ENCODE results near the gene CRYBG3. TPM values are rescaled to one million over a fixed set of nuclear protein-coding genes. Genes with fewer than 3 reads are reported as not detected.

Gene CRYBG3
- total RNA-seq, 1 donor from 2014 or later, result 18.6 TPM

DNA sequence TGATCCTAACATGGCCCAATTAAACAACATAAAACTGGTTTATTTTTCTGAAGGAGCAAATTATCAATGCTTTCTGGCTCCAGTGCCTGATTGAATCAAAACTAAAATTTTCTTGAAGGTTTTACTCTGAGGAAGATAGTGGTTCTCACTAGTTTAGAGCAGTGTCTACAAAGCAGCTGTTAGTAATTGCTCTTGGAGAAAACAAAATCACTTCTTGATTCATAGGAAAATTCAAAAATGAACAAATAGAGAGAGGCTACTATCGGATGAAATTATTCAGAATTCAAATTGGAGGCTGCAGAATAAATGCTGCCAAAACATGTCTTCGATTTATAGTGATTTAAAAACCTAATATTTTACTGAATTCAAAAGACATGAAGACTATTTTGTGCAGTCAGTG is 165.5 kb downstream of the CRYBG3 start:
- DNase-seq (no peak), ATAC-seq (ENCODE audit: poor library complexity) (no peak)
- intact Hi-C loops (cut with DNase I), result no loop called here

- ATAC-seq (ENCODE audit: poor library complexity) (no peak), DNase-seq (no peak)
- intact Hi-C loops (cut with DNase I), result no loop called here
These were observed 167.2 kb downstream of the CRYBG3 start for GRCh38 chr3:97988784-97989568.

DNA sequence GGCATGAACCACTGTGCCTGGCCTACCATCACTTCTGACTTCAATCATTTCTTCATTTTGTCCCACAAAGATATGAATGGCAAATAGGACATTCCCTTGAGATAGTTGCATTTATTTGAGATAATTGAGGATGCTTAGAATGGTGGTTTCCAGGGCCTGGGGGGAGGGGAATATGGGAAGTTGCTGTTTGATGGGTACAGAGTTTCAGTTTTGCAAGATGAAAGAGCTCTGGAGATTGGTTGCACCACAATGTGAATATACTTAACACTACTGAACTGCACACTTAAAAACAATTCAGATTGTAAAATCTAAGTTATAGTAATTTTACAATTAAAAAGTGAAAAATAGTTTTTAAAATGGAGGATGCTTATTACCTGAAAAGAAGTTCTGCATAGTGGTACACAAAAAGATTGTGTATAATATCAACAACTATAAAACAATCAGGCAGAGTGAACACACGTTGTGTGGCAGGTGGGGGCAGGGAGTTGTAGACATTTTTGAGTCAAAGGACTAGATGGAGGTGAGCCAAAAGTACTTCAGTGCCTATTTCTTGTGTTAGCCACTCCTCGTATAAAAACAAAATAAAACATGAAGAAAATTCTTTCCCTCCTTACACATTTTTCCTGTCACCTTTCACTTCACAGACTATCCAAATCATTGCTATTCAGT is 168.9 kb downstream of the CRYBG3 start:
- intact Hi-C loops (cut with DNase I), result no loop called here
- no peak for DNase-seq
- ATAC-seq (ENCODE audit: poor library complexity), result no peak

DNA sequence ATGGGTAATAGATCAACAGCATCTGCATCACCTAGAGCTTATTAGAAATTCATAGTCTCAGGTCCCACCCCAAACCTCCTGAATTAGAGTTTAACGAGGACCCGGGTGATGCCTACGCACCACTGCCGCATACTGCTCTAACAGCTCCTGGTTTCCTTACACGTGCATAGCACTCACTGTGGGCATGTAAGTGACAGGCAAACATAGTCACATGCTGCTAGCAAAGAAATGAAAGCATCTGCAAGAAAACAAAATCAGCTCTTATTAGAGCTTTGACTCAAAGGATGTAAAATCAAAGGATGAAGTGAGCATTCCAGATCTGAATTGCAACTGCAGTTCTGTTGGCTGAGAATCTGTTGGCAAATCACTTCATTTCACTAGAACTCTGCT is 169.5 kb downstream of the CRYBG3 start:
- intact Hi-C loops (cut with DNase I), result no loop called here
- DNase-seq (no peak), ATAC-seq (ENCODE audit: poor library complexity) (no peak)

DNA sequence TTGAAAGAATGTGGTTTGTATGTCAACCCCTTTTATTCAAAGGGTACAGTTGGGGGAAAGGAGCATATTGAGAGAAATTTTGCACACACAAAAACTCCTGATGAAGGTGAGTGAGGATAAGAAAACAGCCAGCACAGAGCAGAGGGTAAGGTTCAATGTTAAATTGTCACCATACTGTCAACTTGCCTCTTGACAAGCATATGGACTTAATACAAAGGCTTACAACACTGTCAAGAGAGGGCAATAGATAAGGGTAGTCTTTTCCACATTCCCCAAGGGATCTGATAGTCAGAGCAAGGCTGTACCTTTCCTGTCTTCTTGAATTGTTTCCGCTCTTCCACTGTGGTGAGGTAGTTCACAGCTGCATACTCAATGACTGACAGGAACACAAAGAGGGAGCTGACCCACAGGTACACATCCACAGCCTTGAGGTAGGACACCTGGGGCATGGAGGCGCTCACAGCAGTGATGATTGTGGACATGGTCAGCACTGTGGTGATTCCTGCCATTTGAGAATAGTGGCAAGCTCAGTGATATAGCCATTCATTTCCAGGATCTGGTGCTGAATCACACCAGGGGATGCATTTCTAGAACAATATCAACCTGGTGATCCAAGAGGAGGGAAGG is 170.8 kb downstream of the CRYBG3 start:
- no peak for DNase-seq
- intact Hi-C loops (cut with DNase I), result no loop called here
- ATAC-seq (ENCODE audit: poor library complexity), result no peak

DNA sequence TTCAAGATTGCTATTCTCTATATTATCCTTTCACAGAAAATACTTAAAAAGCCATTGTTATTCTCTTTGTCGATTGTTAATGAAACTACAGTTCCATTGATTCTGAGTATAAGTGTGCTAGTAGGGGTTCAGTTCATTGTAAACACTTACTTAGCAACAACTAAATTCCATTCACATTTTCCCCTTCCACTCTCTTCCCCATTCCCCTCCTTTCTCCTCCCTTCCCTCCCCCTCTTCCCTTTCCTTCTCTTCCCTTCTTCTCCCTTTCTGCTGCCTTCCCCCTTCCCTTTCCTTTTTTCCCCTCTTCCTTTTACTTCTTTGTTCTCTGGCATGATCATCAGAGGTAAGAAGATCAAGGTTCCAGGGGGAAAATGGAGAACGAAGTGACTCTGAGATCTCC is 171.7 kb downstream of the CRYBG3 start:
- ATAC-seq (ENCODE audit: poor library complexity), result no peak
- no peak for DNase-seq
- intact Hi-C loops (cut with DNase I), result no loop called here

- ATAC-seq (ENCODE audit: poor library complexity) (no peak), DNase-seq (no peak)
- intact Hi-C loops (cut with DNase I), result no loop called here
These were observed 172.6 kb downstream of the CRYBG3 start for GRCh38 chr3:97994328-97994945.

Other genes with a start within 250 kb of the CRYBG3 start
- 6.2 TPM for gene ARL6, start 57.3 kb upstream of the CRYBG3 start, total RNA-seq
- gene RIOX2, start 150.4 kb downstream of the CRYBG3 start, total RNA-seq, result 9.5 TPM
- not detected for gene GABRR3, start 213.3 kb downstream of the CRYBG3 start, total RNA-seq